ENCODE results near the gene MAP7.

The MAP7 gene

GRCh38 chr6:136579800-136580199 lies 29.6 kb upstream of the MAP7 start:
- FAIRE-seq (no peak), DNase-seq (ENCODE audit: insufficient read length, low spot score) (no peak)
- no peak for TF ChIP-seq POLR2A (IDR thresholded peaks at IDR 0.05; ENCODE audit: low read depth, low read length)

- DNase-seq (ENCODE audit: insufficient read length, low spot score) (no peak), FAIRE-seq (no peak)
- no peak for TF ChIP-seq POLR2A (IDR thresholded peaks at IDR 0.05; ENCODE audit: low read depth, low read length)
Measured at GRCh38 chr6:136576821-136577220, 26.6 kb upstream of the MAP7 start.

GRCh38 chr6:136571496-136571895 lies 21.3 kb upstream of the MAP7 start:
- FAIRE-seq = no peak

GRCh38 chr6:136571065-136571464 lies 20.8 kb upstream of the MAP7 start:
- DNase-seq (ENCODE audit: insufficient read length, low spot score) = no peak
- no peak for FAIRE-seq
- no peak for TF ChIP-seq POLR2A (IDR thresholded peaks at IDR 0.05; ENCODE audit: low read depth, low read length)

More at GRCh38 chr6:136571496-136571895, 21.3 kb upstream of the MAP7 start:
- no peak for TF ChIP-seq POLR2A (IDR thresholded peaks at IDR 0.05; ENCODE audit: low read depth, low read length)
- no peak for DNase-seq (ENCODE audit: insufficient read length, low spot score)

- FAIRE-seq (no peak), DNase-seq (ENCODE audit: insufficient read length, low spot score) (no peak)
- TF ChIP-seq POLR2A (IDR thresholded peaks at IDR 0.05; ENCODE audit: low read depth, low read length) = no peak
Measured at GRCh38 chr6:136568129-136568528, 17.9 kb upstream of the MAP7 start.

- DNase-seq (ENCODE audit: insufficient read length, low spot score) (no peak), FAIRE-seq (no peak)
- no peak for TF ChIP-seq POLR2A (IDR thresholded peaks at IDR 0.05; ENCODE audit: low read depth, low read length)
Measured at GRCh38 chr6:136567688-136568087, 17.5 kb upstream of the MAP7 start.

- DNase-seq (ENCODE audit: insufficient read length, low spot score) = no peak
- FAIRE-seq = no peak
- TF ChIP-seq POLR2A (IDR thresholded peaks at IDR 0.05; ENCODE audit: low read depth, low read length) = no peak
Measured at GRCh38 chr6:136566851-136567250, 16.6 kb upstream of the MAP7 start.

- TF ChIP-seq POLR2A (IDR thresholded peaks at IDR 0.05; ENCODE audit: low read depth, low read length) = no peak
- FAIRE-seq = no peak
Measured at GRCh38 chr6:136566007-136566487, 15.8 kb upstream of the MAP7 start.

GRCh38 chr6:136564180-136564579 lies 14.0 kb upstream of the MAP7 start:
- no peak for FAIRE-seq
- no peak for TF ChIP-seq POLR2A (IDR thresholded peaks at IDR 0.05; ENCODE audit: low read depth, low read length)
- DNase-seq (ENCODE audit: insufficient read length, low spot score) = no peak

More at GRCh38 chr6:136566007-136566487, 15.8 kb upstream of the MAP7 start:
- DNase-seq (ENCODE audit: insufficient read length, low spot score) = no peak

- FAIRE-seq (no peak), DNase-seq (ENCODE audit: insufficient read length, low spot score) (no peak)
- TF ChIP-seq POLR2A (IDR thresholded peaks at IDR 0.05; ENCODE audit: low read depth, low read length) = no peak
Measured at GRCh38 chr6:136563386-136564152, 13.3 kb upstream of the MAP7 start.

- no peak for TF ChIP-seq POLR2A (IDR thresholded peaks at IDR 0.05; ENCODE audit: low read depth, low read length)
- DNase-seq (ENCODE audit: insufficient read length, low spot score) (no peak), FAIRE-seq (no peak)
Measured at GRCh38 chr6:136562211-136562610, 12.0 kb upstream of the MAP7 start.

- no peak for FAIRE-seq
- DNase-seq (ENCODE audit: insufficient read length, low spot score) = no peak
- no peak for TF ChIP-seq POLR2A (IDR thresholded peaks at IDR 0.05; ENCODE audit: low read depth, low read length)
Measured at GRCh38 chr6:136553166-136553787, 3.1 kb upstream of the MAP7 start.

- no peak for FAIRE-seq
- no peak for DNase-seq (ENCODE audit: insufficient read length, low spot score)
- TF ChIP-seq POLR2A (IDR thresholded peaks at IDR 0.05; ENCODE audit: low read depth, low read length) = no peak
Measured at GRCh38 chr6:136552054-136552453, 1.8 kb upstream of the MAP7 start.

GRCh38 chr6:136551103-136551502 lies 881 bp upstream of the MAP7 start:
- DNase-seq (ENCODE audit: insufficient read length, low spot score) (no peak), FAIRE-seq (no peak)
- no peak for TF ChIP-seq POLR2A (IDR thresholded peaks at IDR 0.05; ENCODE audit: low read depth, low read length)

- no peak for TF ChIP-seq POLR2A (IDR thresholded peaks at IDR 0.05; ENCODE audit: low read depth, low read length)
- no peak for FAIRE-seq
- no peak for DNase-seq (ENCODE audit: insufficient read length, low spot score)
Measured at GRCh38 chr6:136550045-136550329, 235 bp downstream of the MAP7 start.

All from H54 (cell line).